ENCODE data around the gene ZNF425. TPM values are rescaled to one million over a fixed set of nuclear protein-coding genes. Genes with fewer than 3 reads are reported as not detected.

Gene ZNF425
- polyA plus RNA-seq, 3 donors: 0.15 to 0.17 TPM; not detected in 1

GRCh38 chr7:149090397-149091195 lies 35.5 kb downstream of the ZNF425 start, which contains the start of gene ZNF786:
Gene ZNF786 (minus strand): TSS chr7:149090718. CDS start chr7:149090640, 78 bp downstream.
- intact Hi-C loops (cut with micrococcal nuclease): loop anchor here (2.0 to 5.0 kb wide), 2 partner anchors 63 to 86 kb away; partner anchors contain the start of gene PDIA4 (in 2 of the 2)
- H3K9me3 ChIP-seq (replicated peaks in 1 of 2; ENCODE audit: control insufficient read depth in 1 of 2, insufficient read depth in 1 of 2, low read length in 2 of 2): no peaks in the 10 kb centered on the region

More at GRCh38 chr7:149090397-149091195, 35.5 kb downstream of the ZNF425 start, which contains the start of gene ZNF786:
- Histone ChIP-seq H3K36me3 (replicated peaks in 1 of 2; ENCODE audit: control insufficient read depth in 1 of 2, insufficient read depth in 2 of 2, low read length in 2 of 2) (no peaks in the 10 kb centered on the region), H3K4me1 (ENCODE audit: control insufficient read depth in 1 of 2, insufficient read depth in 2 of 2, low read length in 2 of 2) (peaks cover 47 to 60% of the 10 kb centered on the region in 2 donors), H3K4me3 (replicated peaks in 1 of 3; ENCODE audit: low read depth in 2 of 3, low read length in 3 of 3) (peak within 1 kb of the TSS; percentile 69 to 89 (median 77)), H3K4me2 (replicated peaks; ENCODE audit: extremely low read depth, low read length, poor library complexity, severe bottlenecking) (peak within 1 kb of the TSS; percentile 87), H4K20me1 (ENCODE audit: insufficient read depth, low read length) (peaks cover 6% of the 10 kb centered on the region), H3K27ac (ENCODE audit: low read depth in 1 of 2, low read length in 2 of 2) (peak within 1 kb of the TSS; percentile 89), H2AFZ (ENCODE audit: insufficient read depth, low read depth, low read length, poor library complexity, severe bottlenecking) (peak within 1 kb of the TSS; percentile 99), H3K9ac (ENCODE audit: insufficient read depth, low read length, poor library complexity, severe bottlenecking) (peak within 1 kb of the TSS; percentile 93), H3K27me3 (ENCODE audit: control insufficient read depth in 2 of 2, insufficient read depth in 2 of 2, low read length in 2 of 2) (no peaks in the 10 kb centered on the region), H3K79me2 (ENCODE audit: insufficient read depth, low read length) (peaks cover 38% of the 10 kb centered on the region)
- under 1% methylated on average over 77 of the region's 77 CpGs for WGBS (ENCODE audit: insufficient coverage)
- Mint-ChIP-seq H3K36me3 (no peaks in the 10 kb centered on the region), H3K27ac (peak within 1 kb of the TSS; percentile 85 to 99 (median 98)), H3K4me3 (peak within 1 kb of the TSS; percentile 99 to 100), H3K27me3 (ENCODE audit: low read depth in 3 of 3) (no peaks in the 10 kb centered on the region), H3K4me1 (peaks cover 44% of the 10 kb centered on the region), H3K9me3 (peaks cover 0 to 2% (median 0%) of the 10 kb centered on the region in 7 donors)
- peak; percentile 92 for TF ChIP-seq CTCF (IDR thresholded peaks at IDR 0.05)
- DNase-seq: peak; percentile 80 to 83 (median 82)
